ENCODE data around the gene PSMC4.
"Not testable (repeated sequence)": the region's sequence is repeated elsewhere in the genome, so short reads cannot be mapped to it uniquely, and the experiment has no call there.

PSMC4 gene

DNA sequence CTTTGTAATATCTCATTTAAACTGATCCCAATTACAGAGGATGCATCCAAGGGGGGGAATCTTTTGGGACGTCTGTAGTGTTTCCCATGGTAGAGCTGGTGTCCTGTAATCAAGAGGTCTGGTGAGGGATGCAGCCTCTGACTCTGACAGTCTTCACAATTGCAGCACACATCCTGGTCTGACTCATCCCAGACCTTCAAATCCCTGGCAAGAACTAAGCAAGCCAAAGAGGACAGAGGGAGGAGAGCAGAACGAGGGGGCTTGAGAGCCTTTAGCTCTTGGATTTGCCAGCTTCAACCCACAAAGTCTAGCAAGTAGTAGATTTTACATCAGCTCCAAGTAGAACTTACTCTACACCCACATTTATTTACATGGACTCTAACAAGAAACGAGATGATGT is 19.3 kb upstream of the PSMC4 start:
- H3K4me3 ChIP-seq (ENCODE audit: low read depth, low read length), result no peak overlapping the region
- TF ChIP-seq, protein P1, sequence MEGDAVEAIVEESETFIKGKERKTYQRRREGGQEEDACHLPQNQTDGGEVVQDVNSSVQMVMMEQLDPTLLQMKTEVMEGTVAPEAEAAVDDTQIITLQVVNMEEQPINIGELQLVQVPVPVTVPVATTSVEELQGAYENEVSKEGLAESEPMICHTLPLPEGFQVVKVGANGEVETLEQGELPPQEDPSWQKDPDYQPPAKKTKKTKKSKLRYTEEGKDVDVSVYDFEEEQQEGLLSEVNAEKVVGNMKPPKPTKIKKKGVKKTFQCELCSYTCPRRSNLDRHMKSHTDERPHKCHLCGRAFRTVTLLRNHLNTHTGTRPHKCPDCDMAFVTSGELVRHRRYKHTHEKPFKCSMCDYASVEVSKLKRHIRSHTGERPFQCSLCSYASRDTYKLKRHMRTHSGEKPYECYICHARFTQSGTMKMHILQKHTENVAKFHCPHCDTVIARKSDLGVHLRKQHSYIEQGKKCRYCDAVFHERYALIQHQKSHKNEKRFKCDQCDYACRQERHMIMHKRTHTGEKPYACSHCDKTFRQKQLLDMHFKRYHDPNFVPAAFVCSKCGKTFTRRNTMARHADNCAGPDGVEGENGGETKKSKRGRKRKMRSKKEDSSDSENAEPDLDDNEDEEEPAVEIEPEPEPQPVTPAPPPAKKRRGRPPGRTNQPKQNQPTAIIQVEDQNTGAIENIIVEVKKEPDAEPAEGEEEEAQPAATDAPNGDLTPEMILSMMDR (IDR thresholded peaks at IDR 0.05; ENCODE audit: borderline replicate concordance, insufficient read depth, low read depth, low read length), result no peak

DNA sequence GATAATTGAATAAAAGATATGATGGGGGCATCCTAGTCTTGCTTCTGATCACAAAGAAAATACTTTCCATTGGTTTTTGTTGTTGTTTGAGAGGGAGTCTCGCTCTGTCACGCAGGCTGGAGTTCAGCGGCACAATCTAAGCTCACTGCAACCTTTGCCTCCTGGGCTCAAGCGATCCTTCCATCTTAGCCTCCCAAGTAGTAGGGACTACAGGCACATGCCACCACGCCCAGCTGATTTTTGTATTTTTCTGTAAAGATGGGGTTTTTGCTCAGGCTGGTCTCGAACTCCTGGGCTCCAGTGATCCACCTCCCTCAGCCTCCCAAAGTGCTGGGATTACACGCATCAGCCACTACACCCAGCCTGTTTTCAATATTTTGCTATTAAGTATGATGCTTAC is 17.1 kb upstream of the PSMC4 start:
- TF ChIP-seq, protein P1 (IDR thresholded peaks at IDR 0.05; ENCODE audit: borderline replicate concordance, insufficient read depth, low read depth, low read length), result no peak
- no peak overlapping the region for H3K4me3 ChIP-seq (ENCODE audit: low read depth, low read length)

DNA sequence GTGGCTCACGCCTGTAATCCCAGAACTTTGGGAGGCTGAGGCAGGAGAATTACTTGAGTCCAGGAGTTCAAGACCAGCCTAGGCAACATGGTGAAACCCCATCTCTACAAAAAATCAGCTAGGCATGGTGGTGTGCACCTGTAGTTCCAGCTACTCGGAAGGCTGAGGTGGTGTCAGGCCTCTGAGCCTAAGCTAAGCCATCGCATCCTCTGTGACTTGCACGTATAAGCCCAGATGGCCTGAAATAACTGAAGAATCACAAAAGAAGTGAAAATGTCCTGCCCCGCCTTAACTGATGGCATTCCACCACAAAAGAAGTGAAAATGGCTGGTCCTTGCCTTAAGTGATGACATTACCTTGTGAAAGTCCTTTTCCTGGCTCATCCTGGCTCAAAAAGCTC is 13.1 kb upstream of the PSMC4 start:
- not testable (repeated sequence) for H3K4me3 ChIP-seq (ENCODE audit: low read depth, low read length)

DNA sequence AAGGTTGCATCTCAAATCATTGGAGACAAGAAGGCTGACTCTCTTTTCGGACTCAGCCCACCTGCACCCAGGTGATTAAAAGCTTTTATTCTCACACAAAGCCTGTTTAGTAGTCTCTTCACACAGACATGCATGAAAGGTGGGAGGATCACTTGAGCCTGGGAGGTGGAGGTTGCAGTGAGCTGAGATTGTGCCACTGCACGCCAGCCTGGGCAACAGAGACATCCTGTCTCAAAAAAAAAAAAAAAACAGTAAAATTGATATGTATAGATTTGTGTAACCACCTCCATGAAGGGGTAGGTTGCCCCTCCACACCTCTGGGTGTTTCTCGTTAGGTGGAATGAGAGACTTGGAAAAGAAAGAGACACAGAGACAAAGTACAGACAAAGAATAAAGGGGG is 12.0 kb upstream of the PSMC4 start:
- not testable (repeated sequence) for H3K4me3 ChIP-seq (ENCODE audit: low read depth, low read length)

DNA sequence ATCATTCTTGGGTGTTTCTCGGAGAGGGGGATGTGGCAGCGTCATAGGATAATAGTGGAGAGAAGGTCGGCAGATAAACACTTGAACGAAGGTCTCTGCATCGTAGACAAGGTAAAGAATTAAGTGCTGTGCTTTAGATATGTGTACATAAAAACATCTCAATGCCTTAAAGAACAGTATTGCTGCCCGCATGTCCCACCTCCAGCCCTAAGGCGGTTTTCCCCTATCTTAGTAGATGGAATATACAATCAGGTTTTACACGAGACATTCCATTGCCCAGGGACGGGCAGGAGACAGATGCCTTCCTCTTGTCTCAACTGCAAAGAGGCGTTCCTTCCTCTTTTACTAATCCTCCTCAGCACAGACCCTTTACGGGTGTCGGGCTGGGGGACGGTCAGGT is 11.6 kb upstream of the PSMC4 start:
- H3K4me3 ChIP-seq (ENCODE audit: low read depth, low read length), result not testable (repeated sequence)

DNA sequence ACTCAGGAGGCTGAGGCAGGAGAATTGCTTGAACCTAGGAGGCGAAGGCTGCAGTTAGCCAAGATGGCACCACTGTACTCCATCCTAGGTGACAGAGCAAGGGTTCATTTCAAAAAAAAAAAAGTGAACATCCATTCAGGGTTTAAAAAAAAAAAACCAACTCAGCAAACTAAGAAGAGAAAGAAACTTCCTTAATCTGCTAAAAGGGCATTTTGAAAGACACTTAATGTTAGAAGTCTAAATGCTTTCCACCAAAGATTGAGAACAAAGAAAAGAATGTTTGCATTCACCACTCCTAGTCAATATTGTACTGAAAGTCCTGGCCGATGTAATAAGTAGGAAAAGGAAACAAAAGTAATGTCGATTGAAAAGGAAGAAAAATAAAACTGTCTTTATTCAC is 7.1 kb upstream of the PSMC4 start:
- no peak overlapping the region for H3K4me3 ChIP-seq (ENCODE audit: low read depth, low read length)
- TF ChIP-seq, protein P1 (IDR thresholded peaks at IDR 0.05; ENCODE audit: borderline replicate concordance, insufficient read depth, low read depth, low read length), result no peak

DNA sequence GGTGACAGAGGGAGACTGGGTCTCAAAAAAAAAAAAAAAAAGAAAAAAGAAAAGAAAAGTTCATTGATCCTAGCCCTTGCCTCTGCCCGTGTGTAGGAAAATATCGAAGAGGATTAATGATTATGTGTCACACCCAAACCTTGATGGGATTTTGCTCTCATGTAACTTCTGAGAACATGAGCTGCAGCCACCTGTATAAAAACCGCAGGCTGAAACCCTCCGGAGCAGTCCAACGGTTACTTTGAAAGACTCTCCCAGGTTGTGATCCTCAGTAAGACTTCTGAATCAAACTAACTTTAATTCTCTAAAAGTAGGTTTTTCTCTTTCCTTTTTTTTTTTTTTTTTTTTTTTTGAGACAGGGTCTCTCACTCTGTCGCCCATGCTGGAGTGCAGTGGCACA is 4.3 kb upstream of the PSMC4 start:
- no peak overlapping the region for H3K4me3 ChIP-seq (ENCODE audit: low read depth, low read length)

DNA sequence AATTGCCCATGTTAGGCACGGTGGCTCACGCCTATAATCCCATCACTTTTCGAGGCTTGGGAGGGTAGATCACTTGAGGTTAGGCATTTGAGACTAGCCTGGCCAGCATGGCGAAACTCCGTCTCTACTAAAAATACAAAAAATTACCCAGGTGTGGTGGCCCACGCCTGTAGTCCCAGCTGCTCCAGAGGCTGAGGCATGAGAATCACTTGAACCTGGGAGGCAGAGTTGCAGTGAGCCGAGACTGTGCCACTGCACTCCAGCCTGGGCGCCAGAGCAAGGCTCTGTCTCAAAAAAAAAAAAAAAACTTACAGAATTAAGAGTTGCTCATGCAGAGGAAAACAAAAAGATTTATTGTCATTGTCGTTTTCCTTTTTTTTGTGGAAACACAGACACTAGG is 3.4 kb upstream of the PSMC4 start:
- H3K4me3 ChIP-seq (ENCODE audit: low read depth, low read length), result no peak overlapping the region

More for the DNA sequence above, 4.3 kb upstream of the PSMC4 start:
- TF ChIP-seq, protein P1 (IDR thresholded peaks at IDR 0.05; ENCODE audit: borderline replicate concordance, insufficient read depth, low read depth, low read length), result no peak

DNA sequence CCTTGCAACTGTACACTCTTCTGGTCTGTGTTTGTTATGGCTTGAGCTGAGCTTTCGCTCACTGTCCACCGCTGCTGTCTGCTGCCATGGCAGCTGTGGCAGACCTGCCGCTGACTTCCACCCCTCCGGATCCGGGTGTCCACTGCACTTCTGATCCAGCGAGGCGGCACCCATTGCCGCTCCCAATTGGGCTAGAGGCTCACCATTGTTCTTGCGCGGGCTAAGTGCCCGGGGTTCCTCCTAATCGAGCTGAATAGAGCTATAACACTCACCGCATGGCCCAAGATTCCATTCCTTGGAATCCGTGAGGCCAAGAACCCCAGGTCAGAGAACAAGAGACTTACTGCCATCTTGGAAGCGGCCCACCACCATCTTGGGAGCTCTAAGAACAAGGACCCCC is 2.2 kb upstream of the PSMC4 start:
- TF ChIP-seq, protein P1 (IDR thresholded peaks at IDR 0.05; ENCODE audit: borderline replicate concordance, insufficient read depth, low read depth, low read length), result no peak
- no peak overlapping the region for H3K4me3 ChIP-seq (ENCODE audit: low read depth, low read length)

More for the DNA sequence above, 3.4 kb upstream of the PSMC4 start:
- TF ChIP-seq, protein P1 (IDR thresholded peaks at IDR 0.05; ENCODE audit: borderline replicate concordance, insufficient read depth, low read depth, low read length), result no peak
